Measurements from ENCODE around the gene ABO.
"Not testable (repeated sequence)": the region's sequence is repeated elsewhere in the genome, so short reads cannot be mapped to it uniquely, and the experiment has no call there.

Gene ABO

GRCh38 chr9:133263557-133263956 is 11.4 kb downstream of the ABO start:
- DNase-seq (ENCODE audit: low spot score): no peak

- no peak for DNase-seq (ENCODE audit: low spot score)
These were observed 12.8 kb downstream of the ABO start for GRCh38 chr9:133262226-133262625.

GRCh38 chr9:133261753-133262120 is 13.3 kb downstream of the ABO start:
- no peak for DNase-seq (ENCODE audit: low spot score)

- no peak for DNase-seq (ENCODE audit: low spot score)
These were observed 13.8 kb downstream of the ABO start for GRCh38 chr9:133261103-133261752.

GRCh38 chr9:133260334-133261102 is 14.5 kb downstream of the ABO start:
- no peak for DNase-seq (ENCODE audit: low spot score)

GRCh38 chr9:133258061-133259015 is 16.7 kb downstream of the ABO start:
- DNase-seq (ENCODE audit: low spot score): no peak

GRCh38 chr9:133257465-133257956 is 17.5 kb downstream of the ABO start:
- DNase-seq (ENCODE audit: low spot score): no peak

GRCh38 chr9:133256686-133257091 is 18.3 kb downstream of the ABO start:
- DNase-seq (ENCODE audit: low spot score): no peak

- DNase-seq (ENCODE audit: low spot score): no peak
These were observed 18.9 kb downstream of the ABO start for GRCh38 chr9:133256136-133256461.

GRCh38 chr9:133255371-133256135 is 19.4 kb downstream of the ABO start:
- no peak for DNase-seq (ENCODE audit: low spot score)

GRCh38 chr9:133254471-133254870 is 20.5 kb downstream of the ABO start:
- no peak for DNase-seq (ENCODE audit: low spot score)

- DNase-seq (ENCODE audit: low spot score): no peak
These were observed 21.7 kb downstream of the ABO start for GRCh38 chr9:133253268-133253667.

- DNase-seq (ENCODE audit: low spot score): no peak
These were observed 22.5 kb downstream of the ABO start for GRCh38 chr9:133252301-133253020.

- no peak for DNase-seq (ENCODE audit: low spot score)
These were observed 23.2 kb downstream of the ABO start for GRCh38 chr9:133251773-133252172.

GRCh38 chr9:133251221-133251620 is 23.8 kb downstream of the ABO start:
- DNase-seq (ENCODE audit: low spot score): not testable (repeated sequence)

- no peak for DNase-seq (ENCODE audit: low spot score)
These were observed 24.2 kb downstream of the ABO start for GRCh38 chr9:133250741-133251170.

GRCh38 chr9:133249337-133249736 is 25.7 kb downstream of the ABO start:
- no peak for DNase-seq (ENCODE audit: low spot score)

- DNase-seq (ENCODE audit: low spot score): no peak
These were observed 26.2 kb downstream of the ABO start for GRCh38 chr9:133248726-133249295.

- DNase-seq (ENCODE audit: low spot score): no peak
These were observed 27.4 kb downstream of the ABO start for GRCh38 chr9:133247632-133248031.

GRCh38 chr9:133246991-133247390 is 28.0 kb downstream of the ABO start:
- no peak for DNase-seq (ENCODE audit: low spot score)

- DNase-seq (ENCODE audit: low spot score): no peak
These were observed 28.4 kb downstream of the ABO start for GRCh38 chr9:133246562-133246961.

Measured in AG08395 (cell line).